ENCODE data around the gene CLDN2. TPM values are rescaled to one million over a fixed set of nuclear protein-coding genes. Genes with fewer than 3 reads are reported as not detected.
A peak's percentile ranks its signal among the peaks of the same experiment; 100 is the strongest.

Gene CLDN2
- polyA plus RNA-seq, 1 of the 3 experiments (the other 2 are of a cell fraction): 0.36 TPM

- no peak overlapping the region for H3K9ac ChIP-seq
- CTCF ChIA-PET: interaction anchor here (1.1 to 1.7 kb wide), 2 partner anchors 66 to 69 kb away, joined by 4 read pairs; no protein-coding TSS in a partner anchor
- no peak overlapping the region for H2AFZ ChIP-seq (ENCODE audit: low read depth)
- DNase-seq: no peak
- TF ChIP-seq GATA2 (CRISPR knock-in tag; IDR thresholded peaks at IDR 0.05) (no peak), CTCF (IDR thresholded peaks at IDR 0.05) (peak; percentile 51)
- H3K79me2 ChIP-seq (ENCODE audit: insufficient read depth): no peaks in the 10 kb centered on the region
- no peaks in the 10 kb centered on the region for H4K20me1 ChIP-seq (ENCODE audit: insufficient read depth)
- H3K4me1 ChIP-seq (ENCODE audit: control insufficient read depth in 1 of 2, insufficient read depth in 2 of 2, low read depth in 1 of 2, low read length in 1 of 2): peaks cover 3 to 4% of the 10 kb centered on the region in 2 experiments; a peak in 2 of 4 replicates
- 35% methylated on average over 2 of the region's 2 CpGs for WGBS (ENCODE audit: low lambda C conversion rate)
- no peaks in the 10 kb centered on the region for H3K27me3 ChIP-seq (ENCODE audit: insufficient read depth)
- POLR2A ChIA-PET: no interaction called here
- H3K4me3 ChIP-seq (ENCODE audit: low read depth in 2 of 2, low read length in 1 of 2): no peak overlapping the region
- no peaks in the 10 kb centered on the region for H3K9me2 ChIP-seq
- peaks cover 3% of the 10 kb centered on the region for H3F3A ChIP-seq (replicated peaks; ENCODE audit: insufficient read depth)
- no peak overlapping the region for H3K4me2 ChIP-seq
- no peak overlapping the region for H3K27ac ChIP-seq (ENCODE audit: low read depth in 2 of 2, low read length in 1 of 2)
- no peaks in the 10 kb centered on the region for H3K9me3 ChIP-seq
- no peaks in the 10 kb centered on the region for H3K36me3 ChIP-seq (replicated peaks in 1 of 2; ENCODE audit: control insufficient read depth in 1 of 2, insufficient read depth in 2 of 2, low read length in 1 of 2)
These were observed 39.7 kb downstream of the CLDN2 start for GRCh38 chrX:106959901-106960300.

- no peaks in the 10 kb centered on the region for H3K9me2 ChIP-seq
- no peak overlapping the region for H3K9ac ChIP-seq
- H3K27ac ChIP-seq (ENCODE audit: low read depth in 2 of 2, low read length in 1 of 2): no peak overlapping the region
- no peaks in the 10 kb centered on the region for H3K9me3 ChIP-seq
- H3K36me3 ChIP-seq (replicated peaks in 1 of 2; ENCODE audit: control insufficient read depth in 1 of 2, insufficient read depth in 2 of 2, low read length in 1 of 2): no peaks in the 10 kb centered on the region
- no peak overlapping the region for H3K4me2 ChIP-seq
- H3K27me3 ChIP-seq (ENCODE audit: insufficient read depth): no peaks in the 10 kb centered on the region
- ChIA-PET POLR2A (no interaction called here), CTCF (no interaction called here)
- no peak overlapping the region for H2AFZ ChIP-seq (ENCODE audit: low read depth)
- TF ChIP-seq TAF1 (IDR thresholded peaks at IDR 0.05; ENCODE audit: borderline replicate concordance, low read depth, low read length) (no peak), USF1 (IDR thresholded peaks at IDR 0.05; ENCODE audit: borderline replicate concordance, low read depth) (no peak), IRF3 (IDR thresholded peaks at IDR 0.05; ENCODE audit: low read depth, low read length) (no peak), FOXM1 (IDR thresholded peaks at IDR 0.05; ENCODE audit: low read depth) (no peak), PBX3 (IDR thresholded peaks at IDR 0.05) (no peak), REST (IDR thresholded peaks at IDR 0.05; ENCODE audit: low read depth, low read length) (no peak), JUND (IDR thresholded peaks at IDR 0.05) (no peak), FOXJ3 (CRISPR knock-in tag; IDR thresholded peaks at IDR 0.05) (no peak), CTCF (IDR thresholded peaks at IDR 0.05) (no peak), RXRA (IDR thresholded peaks at IDR 0.05; ENCODE audit: borderline replicate concordance, low read depth) (no peak), MXI1 (IDR thresholded peaks at IDR 0.05; ENCODE audit: low read depth, low read length) (no peak), GATA2 (CRISPR knock-in tag; IDR thresholded peaks at IDR 0.05) (no peak)
- no peaks in the 10 kb centered on the region for H3K79me2 ChIP-seq (ENCODE audit: insufficient read depth)
- no peaks in the 10 kb centered on the region for H3F3A ChIP-seq (replicated peaks; ENCODE audit: insufficient read depth)
- DNase-seq: no peak
- no peak overlapping the region for H3K4me3 ChIP-seq (ENCODE audit: low read depth in 2 of 2, low read length in 1 of 2)
- no peaks in the 10 kb centered on the region for H3K4me1 ChIP-seq (ENCODE audit: control insufficient read depth in 1 of 2, insufficient read depth in 2 of 2, low read depth in 1 of 2, low read length in 1 of 2)
- no peaks in the 10 kb centered on the region for H4K20me1 ChIP-seq (ENCODE audit: insufficient read depth)
These were observed 42.9 kb downstream of the CLDN2 start for GRCh38 chrX:106963111-106963510.

Data from SK-N-SH (cell line).